GM18870 (cell line): ENCODE data around the gene SPOCK1.

Experiments used
- ATAC-seq: cut with Tn5 transposase; IDR thresholded peaks from one replicate; pipeline ENCODE4 v1.9.1; 2021; ENCODE audit warnings: moderate library complexity; ENCODE audit not compliant: unreplicated experiment

The SPOCK1 gene

DNA sequence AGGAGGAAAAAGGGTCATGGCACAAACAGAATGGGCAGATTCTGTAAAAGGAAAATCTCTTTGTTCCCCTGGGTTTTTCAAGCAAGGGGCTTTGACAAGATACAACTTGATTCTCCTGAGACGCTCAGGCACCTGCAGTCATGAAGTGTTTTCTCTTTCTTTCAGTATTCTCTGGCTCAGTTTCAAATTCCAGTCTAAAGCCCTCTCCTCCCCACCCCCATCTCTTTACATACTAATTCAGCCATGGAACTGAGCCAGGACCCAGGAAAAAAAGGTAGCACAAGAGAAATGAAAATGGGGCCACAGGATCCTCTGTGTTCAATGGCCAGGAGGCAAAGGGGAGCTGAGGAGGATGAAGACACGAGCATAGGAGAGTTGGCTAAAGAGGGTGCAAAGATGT lies 408.4 kb downstream of the SPOCK1 start:
- ATAC-seq, result no peak

DNA sequence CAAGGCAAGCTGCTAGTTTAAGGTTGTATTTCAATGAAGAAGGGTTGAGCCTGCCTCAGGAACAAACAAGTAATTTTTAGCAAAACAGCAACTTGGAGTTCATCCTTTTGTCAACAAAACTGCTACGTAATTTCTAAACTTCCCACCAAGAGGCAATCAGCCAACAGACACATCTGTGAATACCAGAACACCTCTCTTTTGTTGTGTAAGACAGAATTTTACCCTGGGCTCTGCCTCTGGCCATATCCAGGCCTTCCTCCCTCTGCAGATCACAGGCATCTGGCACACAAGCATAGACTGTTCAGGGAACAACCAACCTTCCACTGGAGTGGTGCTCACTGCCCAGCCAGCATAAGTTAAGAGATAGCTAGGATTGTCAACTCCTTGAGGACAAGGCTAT lies 409.0 kb downstream of the SPOCK1 start:
- ATAC-seq, result no peak

DNA sequence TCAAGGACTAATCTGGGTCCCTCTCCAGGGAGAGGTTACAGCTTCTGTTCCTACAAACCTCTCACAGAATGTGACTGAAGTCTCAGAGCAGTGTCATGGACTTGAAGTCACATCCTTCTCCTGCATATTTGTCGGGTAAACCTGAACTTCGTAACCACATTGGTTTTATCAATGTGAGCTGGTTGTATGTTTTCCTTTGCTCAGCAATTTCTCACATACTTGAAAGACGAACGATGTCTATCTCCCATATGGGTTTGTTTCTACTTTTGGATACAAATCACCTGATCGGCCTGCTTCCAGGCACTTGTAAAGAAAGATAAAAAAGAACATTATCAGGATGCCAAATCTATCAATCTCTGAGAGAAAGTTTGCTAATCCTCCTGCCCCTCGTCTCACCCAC lies 411.0 kb downstream of the SPOCK1 start:
- ATAC-seq, result no peak

DNA sequence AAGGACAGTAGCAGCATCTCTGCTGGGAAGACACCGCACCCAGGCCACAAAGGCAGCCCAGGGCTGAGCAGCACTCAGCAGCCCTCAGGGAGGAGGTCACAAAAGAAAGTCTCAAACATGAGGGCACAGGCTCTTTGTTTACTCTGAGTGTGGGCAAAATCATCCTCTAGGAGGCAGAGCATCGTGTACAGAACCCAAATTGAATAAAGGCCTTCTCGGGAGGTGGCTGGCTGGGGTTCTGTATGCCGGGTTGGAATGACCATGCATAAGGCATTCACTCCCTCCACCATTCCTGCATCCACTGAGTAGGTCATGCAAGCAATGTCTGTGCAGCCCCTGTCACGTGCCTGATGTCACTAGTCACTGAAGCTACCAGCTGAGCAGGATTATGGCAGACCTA lies 412.8 kb downstream of the SPOCK1 start:
- no peak for ATAC-seq

DNA sequence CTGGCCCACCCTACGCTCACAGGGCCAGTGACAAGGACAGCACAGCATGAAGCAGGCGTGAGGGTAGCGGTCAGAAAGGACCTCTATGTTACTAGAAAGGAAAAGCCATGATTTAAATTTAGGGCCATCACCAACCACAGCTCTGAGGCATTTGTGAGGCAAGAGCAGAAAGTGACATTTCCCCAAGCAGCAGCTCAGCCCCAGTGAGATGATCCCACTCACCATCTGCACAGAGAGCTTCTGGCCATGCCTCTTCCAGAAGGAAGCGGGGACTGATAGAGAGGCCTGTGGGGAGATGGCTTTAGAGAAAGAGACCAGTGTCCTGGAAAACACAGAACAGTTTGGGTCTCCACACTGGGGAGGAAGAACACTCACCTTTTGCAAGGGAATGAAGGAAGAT lies 413.9 kb downstream of the SPOCK1 start:
- no peak for ATAC-seq

DNA sequence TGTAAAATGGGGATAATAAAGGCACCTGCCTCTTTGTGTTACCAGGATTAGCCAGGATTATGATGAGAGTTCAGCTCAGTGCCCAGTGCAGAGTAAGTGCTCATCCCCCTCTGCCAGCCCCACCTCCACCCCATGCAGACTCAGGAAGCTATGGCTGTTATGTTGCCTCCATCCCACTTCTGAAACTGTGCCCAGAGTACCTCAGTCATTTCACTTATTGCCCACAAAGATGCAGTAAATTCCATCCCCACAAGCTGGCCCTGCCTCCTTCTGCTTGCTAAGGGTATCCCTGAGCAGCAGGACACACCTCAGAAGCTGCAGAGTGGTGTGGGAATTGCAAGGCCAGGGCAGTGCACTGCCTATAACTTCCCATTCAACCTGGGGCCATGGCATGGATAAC lies 415.1 kb downstream of the SPOCK1 start:
- no peak for ATAC-seq

DNA sequence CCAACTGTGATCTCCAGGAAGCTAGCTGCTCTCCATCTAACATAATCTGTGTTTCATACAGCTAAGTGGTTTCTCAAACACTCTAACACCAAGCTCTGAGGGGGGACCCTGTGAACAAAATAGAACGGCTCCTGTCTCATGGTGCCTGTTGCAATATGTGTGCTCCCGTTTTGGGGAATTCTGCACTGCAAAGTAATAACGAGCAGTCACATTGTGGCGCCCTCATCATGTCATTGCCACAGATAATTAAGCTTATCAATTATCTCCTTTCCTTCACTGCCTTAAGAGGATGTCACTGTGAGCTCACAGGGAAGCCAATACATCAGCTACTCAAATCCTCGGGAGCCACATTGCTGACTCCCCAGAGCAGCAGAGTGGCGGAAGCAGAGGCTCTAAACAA lies 416.2 kb downstream of the SPOCK1 start:
- ATAC-seq, result no peak

DNA sequence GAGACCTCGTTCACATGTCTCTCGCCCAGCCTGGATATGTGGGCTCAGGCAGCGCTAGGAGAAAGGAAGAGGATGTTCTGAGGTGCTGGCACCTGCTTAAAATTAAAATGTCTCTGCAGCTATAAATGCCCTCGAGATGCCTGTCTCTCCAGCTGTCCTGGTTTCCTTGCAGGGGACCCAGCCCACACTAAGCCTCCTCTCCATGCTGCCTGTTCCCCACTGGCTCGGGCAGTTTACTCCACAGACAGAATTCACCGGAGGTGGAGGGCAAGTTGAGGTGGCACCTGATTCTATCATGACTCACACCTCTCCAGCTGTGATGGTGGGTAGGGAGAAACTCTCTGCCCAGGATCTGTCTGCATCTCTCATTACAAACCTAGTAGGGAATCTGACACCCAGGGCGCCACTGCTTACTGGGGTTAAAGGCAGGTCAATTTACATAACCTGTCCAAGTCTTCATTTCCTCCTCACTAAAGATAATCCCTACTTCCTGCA lies 420.9 kb downstream of the SPOCK1 start:
- no peak for ATAC-seq

DNA sequence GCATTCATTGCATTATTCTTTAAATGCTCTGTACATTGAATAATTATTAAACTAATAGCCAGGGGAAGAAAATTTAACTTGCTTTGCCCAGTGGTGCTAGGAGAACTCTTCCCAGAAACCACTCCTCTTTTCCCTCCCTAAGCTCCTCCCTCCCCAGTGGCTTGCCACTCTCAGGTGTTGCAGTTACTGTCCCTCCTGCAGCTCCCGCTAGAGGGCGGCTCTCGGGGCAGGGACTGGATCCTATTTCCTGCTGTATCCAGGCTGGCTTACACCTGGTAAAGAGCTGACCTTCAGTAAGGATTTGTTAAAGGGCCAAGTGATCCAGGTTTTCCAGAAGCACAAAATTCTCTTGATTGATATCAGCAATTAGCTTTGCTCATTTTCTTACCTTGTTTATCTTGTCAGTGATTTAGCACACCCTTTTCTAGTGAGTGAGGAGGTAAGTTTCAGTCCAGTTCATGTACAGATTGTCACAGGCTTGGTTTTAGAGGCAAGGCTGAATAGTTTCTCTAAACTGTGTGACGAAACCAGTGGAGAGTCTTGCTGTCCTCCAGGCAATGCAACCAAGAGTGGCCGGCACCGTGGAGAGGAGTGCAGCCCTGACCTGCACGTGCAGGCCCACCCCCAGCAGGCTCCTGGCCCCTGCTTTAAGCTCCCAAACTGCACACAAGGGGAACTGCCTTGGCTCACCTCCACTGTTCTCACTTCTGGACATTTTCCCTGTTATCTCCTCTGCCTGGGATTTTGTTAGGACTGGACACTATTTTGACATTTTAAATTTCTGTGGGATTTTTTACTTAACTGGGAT lies 423.8 kb downstream of the SPOCK1 start:
- ATAC-seq, result peak; percentile 58

DNA sequence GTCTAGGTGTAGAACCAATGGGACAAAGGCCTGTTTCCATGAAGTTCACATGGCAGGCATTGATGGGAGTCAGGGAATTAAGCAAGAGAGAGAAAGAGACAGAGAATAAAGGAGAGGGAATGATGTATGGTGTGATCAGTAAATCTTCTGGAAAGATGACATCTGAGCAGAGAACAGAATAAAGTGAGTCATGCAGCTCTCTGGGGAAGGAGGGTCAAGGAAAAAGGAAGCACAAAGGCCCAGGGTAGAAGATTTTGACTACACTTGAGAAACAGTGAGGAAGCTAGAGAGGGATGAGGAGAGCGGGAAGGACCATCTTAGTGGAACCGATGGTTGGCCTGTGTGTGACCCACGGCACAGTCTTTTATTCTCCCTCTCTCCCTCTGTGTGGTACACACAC lies 425.9 kb downstream of the SPOCK1 start:
- no peak for ATAC-seq

DNA sequence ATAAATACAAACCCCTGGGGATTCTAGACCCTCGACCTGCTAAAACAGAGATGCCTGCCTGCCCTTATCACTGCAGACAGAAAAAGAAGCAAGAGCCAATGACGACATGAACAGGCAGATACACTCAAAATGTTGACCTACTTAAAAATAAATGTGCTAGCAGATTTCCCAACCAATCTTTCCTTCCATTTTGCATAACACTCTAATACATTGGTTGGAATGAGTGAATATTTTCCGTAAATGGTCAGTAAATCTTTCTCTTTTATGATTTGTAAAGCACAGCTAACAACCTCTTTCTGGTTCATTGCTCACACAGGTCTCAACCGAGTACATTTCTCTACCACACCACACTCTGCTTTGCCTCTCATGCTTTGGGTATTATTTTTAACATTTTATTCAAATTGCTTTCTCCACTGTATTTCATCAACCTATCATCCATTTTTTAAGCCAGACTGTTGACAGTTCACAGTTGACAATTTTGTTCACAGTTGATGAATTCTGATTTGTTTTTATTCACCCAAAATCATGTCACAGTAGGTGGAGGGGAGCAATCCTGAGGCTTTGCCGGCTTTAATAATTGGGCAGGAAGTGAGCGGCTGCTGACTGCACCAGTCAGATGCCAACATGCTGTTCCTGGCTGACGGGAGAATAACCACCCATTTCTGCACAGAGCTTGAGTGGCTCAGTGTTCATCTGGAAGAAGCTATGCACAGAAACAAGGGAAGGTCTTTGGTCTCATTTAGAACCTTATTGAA lies 426.6 kb downstream of the SPOCK1 start:
- ATAC-seq, result peak; percentile 46

DNA sequence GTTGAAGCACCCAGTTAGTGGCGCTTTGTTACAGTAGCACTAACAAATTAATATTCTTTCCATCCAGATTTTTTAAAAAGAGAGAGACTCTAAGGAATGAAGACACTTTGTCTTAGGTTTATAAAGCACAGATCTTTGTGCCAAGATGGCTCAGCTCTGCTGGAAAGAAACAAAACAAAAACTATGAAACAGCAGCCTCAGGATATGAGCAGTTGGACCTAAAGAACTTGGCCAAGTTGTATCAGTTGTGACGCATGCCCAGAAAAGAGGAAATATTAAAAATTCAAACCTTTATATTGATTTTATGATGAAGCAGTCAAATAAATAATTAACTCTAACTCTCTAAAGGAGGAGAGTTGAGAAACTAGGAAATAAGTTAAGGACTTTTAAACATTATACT lies 427.2 kb downstream of the SPOCK1 start:
- ATAC-seq, result no peak

DNA sequence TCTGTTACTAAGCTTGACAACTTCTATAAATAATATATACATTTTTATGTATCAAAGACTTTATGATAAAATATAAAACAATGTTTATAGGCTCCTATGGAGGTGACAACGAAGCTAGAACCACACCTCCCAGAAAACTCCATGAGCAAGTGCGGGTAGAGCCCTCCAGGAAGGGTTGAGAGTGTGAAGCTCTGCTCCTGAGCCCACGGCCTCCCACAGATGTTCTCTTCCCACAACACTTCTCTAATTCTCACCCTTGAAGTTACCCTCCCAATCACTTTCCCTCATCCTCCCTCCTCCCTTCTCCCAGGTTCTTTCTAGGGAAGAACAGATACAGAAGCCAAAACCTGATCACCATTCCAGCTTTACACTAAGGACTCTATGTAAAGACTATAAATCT lies 427.6 kb downstream of the SPOCK1 start:
- no peak for ATAC-seq

DNA sequence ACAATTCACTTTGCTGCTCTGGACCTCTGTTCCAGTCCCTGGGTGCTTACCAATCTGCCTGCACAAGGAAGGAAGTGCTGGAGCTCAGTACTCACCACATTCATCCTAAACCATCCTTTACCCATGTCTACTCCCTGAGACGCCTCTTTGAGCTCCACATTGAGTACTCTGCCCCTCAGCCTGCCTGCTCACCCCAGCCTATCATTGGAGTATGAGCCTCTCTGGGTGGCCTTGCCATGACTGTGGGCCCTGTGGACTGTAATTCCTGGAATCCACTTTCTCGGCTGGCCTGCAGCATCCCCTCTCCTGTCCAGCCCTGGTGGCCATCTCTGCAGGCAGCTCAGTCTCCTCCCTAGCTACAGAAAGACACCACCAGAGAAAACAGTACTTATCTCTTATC lies 428.6 kb downstream of the SPOCK1 start:
- no peak for ATAC-seq

DNA sequence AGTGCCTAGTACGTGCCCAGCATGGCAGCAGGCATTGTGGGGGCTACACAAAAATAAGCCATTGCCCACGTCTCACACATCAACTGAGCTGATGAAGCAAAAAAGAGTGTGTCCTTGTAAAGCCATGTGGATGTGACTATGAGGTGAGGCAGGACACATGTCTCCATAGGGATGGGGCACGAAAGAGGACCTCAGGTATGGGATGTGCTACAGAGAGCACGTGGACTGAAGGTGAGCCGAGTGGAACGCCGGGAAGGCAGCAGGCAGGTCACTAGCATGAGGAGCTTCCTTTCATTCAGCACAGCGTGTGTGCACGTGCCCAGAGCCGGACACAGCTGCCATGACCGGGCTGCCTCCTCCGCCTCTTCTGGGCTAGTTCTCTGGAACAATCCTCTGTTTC lies 429.8 kb downstream of the SPOCK1 start:
- no peak for ATAC-seq

DNA sequence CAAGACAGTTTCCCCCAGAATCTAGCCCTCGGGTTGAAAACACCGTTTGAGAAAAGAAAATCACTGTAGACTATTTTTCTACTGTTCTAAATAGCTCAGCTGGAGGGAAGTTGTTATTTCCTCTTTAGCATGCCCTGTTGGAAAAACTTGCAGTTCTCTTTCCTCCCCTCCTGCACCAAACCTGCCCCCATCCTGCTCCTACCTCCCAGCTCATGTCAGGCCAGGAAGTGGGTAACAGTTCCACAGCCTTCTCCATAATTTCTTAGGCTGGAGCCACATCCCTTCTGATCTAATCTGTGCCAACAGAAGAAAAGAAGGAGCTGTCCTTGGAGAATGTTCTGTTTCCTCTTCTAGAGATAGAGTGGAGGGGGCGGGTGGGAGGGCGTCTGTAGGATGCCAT lies 437.7 kb downstream of the SPOCK1 start:
- no peak for ATAC-seq

DNA sequence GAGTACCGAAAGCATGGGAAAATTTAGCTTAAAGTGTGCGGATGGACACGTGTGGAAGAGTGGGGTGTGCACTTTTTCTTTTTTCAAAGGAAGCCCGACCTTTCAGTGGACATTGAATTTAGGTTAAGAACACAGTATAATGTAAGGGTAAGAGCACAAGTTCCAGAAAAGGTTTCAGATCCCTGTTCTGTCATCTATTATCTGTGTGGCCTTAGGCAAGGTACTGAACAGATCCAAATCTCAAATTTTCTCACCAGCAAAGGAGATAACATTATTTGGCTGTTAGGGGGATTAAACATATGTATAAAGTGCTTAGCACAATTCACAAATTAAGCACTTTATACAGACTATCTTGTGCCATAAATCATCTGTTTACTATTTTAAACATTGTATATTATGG lies 441.0 kb downstream of the SPOCK1 start:
- ATAC-seq, result no peak

DNA sequence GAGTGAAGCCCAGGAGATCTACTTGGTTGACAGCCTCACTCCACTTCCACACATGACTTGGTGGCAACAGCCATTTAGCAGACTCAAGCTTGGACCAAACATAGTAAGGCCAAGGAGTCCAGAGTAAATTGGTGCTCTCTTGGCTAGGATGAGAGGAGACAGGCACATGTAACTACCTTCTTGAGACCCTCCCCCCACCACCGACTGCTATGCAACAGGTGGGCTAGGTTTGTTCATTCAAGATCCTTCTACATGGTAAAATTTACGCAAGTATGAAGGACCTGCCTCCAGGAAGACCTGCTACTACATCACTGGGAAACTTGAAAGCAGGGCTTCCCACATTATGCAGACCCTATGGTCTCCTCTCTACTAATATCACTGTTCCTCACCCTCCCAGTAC lies 442.4 kb downstream of the SPOCK1 start:
- ATAC-seq, result no peak

DNA sequence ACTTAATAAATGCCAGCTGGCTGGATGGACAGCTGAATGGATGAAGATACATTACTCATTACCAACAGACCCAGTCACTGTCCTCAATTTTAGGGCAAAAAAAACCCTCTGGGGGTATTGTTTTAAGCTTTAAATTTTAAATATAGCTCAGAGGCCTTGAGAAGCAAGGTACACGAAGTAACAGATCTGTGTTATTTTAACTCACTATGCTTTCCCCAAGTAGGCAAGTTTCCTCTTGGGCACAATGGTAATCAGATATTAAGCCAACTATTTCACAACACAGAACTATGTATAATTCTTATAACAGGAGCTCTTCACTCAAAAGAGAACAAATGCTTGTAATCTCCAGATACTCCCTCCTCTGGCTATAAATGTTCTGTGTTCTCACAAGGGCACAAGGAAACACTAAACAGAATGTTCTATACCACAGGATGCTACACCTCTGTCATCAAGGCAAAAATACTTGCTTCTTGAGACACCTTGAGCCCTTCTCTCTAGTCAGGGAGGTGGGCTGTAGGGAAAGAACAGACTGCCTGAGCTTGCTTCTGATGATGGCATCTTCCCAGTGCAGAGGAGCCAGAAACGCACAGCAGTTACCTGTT lies 443.8 kb downstream of the SPOCK1 start:
- ATAC-seq, result no peak

DNA sequence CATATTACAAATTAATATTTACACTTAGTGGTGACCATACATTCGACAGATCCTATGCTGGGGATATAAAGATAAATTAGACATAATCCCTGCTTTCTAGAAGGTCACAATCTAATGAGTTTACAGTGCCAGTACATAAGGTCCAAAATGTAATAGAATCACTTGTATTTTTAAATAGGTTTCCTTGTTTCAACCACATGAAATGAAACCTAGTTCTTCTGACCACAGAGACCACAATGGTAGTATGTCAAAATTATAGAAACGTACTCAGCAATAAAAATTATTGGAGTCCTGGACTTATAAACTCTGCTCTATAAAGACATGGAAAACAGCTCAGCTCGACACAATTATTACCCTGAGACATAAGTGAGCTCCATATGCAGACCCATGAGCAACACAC lies 444.3 kb downstream of the SPOCK1 start:
- ATAC-seq, result no peak

DNA sequence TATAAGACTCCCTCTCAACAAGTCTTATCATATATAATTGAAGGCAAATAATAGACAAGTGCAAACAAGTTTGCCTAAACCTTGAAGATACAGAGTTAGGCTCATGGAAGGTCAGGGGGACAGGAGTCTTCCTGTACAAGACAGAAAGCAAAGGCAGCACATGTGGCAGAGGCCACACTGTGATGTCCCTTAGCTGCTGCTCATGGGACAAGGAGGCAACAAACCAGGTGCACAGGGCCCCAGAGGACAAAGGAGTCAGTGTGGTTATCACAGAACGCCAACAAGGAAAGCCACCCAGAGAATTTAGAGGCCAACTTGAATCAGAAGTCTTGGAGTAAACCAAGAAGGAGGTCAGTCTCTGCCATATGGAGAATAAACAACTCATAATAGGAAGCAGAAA lies 444.8 kb downstream of the SPOCK1 start:
- ATAC-seq, result no peak

DNA sequence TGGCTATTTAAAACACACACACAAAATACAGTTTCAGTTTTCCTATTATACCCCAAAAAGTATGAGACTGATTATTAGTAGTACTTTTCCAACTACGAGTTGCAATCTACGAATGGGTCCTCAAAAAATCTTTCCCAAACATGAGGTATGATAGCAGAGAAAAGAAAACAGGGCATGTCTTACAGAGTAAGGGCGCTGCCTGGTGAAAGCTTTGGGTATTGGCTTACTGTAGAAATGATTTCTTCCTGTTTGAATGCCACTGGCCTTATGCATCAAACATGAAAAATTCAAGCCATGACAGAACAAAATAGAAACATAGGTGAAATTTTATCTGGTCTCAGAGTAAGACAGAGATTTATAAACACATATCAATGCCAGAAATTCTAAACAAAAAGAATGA lies 448.0 kb downstream of the SPOCK1 start:
- ATAC-seq, result no peak
